Keratinocyte (primary cell): ENCODE results near the gene SCN4A. TPM values are rescaled to one million over a fixed set of nuclear protein-coding genes. Genes with fewer than 3 reads are reported as not detected.

ENCODE experiments used
- DNase-seq: peaks from one replicate; pipeline ENCODE4 v3.0.0-alpha.2; 2011; ENCODE audit warnings: low read depth, missing footprints, low spot score
- FAIRE-seq: peaks from 2 replicates; lab custom pipeline; 2011; peaks lifted over from hg19 to GRCh38; lab: Jason Lieb, UNC
- H2AFZ ChIP-seq: 2 replicates; pipeline ENCODE4 v1.6.0; 2012; ENCODE audit warnings: low read length, control low read depth, inconsistent platforms; ENCODE audit not compliant: control insufficient read depth
- H3K27ac ChIP-seq: 2 replicates; pipeline ENCODE4 v1.5.1; 2011; ENCODE audit warnings: low read length; ENCODE audit not compliant: control insufficient read depth, insufficient read depth
- H3K27me3 ChIP-seq: 3 replicates; pipeline ENCODE4 v1.6.0; 2011; ENCODE audit warnings: low read length; ENCODE audit not compliant: control insufficient read depth, insufficient read depth; ENCODE audit errors: extremely low read depth
- H3K36me3 ChIP-seq, 2 experiments: 2 replicates in 1 of 2; 3 replicates in 1 of 2; pipeline ENCODE4 v1.5.1; 2011; ENCODE audit warnings: low read length in 2 of 2, mild to moderate bottlenecking in 1 of 2; ENCODE audit not compliant: control insufficient read depth in 2 of 2, insufficient read depth in 2 of 2; ENCODE audit errors: extremely low read depth in 1 of 2
- H3K4me1 ChIP-seq: 3 replicates; pipeline ENCODE4 v1.5.1; 2011; ENCODE audit warnings: low read length; ENCODE audit not compliant: control insufficient read depth, insufficient read depth; ENCODE audit errors: extremely low read depth
- H3K4me2 ChIP-seq: 3 replicates; pipeline ENCODE4 v1.6.0; 2011; ENCODE audit warnings: low read depth, low read length; ENCODE audit not compliant: control insufficient read depth, insufficient read depth; ENCODE audit errors: extremely low read depth
- H3K4me3 ChIP-seq, 3 experiments: fragments of 200-600 bp in 1 of 3; sonication (generic) in 1 of 3; 2 replicates in 2 of 3; 3 replicates in 1 of 3; pipeline ENCODE4 v1.5.1; 2011 to 2016; ENCODE audit warnings: low read length in 3 of 3, mild to moderate bottlenecking in 3 of 3, control low read depth in 2 of 3, inconsistent platforms in 1 of 3, low read depth in 1 of 3, mixed read lengths in 1 of 3, mixed run types in 1 of 3, moderate library complexity in 1 of 3; ENCODE audit not compliant: control insufficient read depth in 2 of 3, insufficient read depth in 2 of 3; ENCODE audit errors: extremely low read depth in 1 of 3
- H3K79me2 ChIP-seq: 2 replicates; pipeline ENCODE4 v1.6.0; 2012; ENCODE audit warnings: low read length; ENCODE audit not compliant: control insufficient read depth, insufficient read depth
- H3K9ac ChIP-seq: 3 replicates; pipeline ENCODE4 v1.6.0; 2011; ENCODE audit warnings: low read length; ENCODE audit not compliant: control insufficient read depth, insufficient read depth; ENCODE audit errors: extremely low read depth
- H3K9me1 ChIP-seq: 3 replicates; pipeline ENCODE4 v1.6.0; 2011; ENCODE audit warnings: low read length; ENCODE audit not compliant: control insufficient read depth, insufficient read depth; ENCODE audit errors: extremely low read depth
- H3K9me3 ChIP-seq: 2 replicates; pipeline ENCODE4 v1.5.1; 2012; ENCODE audit warnings: low read depth, low read length; ENCODE audit not compliant: control insufficient read depth
- H4K20me1 ChIP-seq: 3 replicates; pipeline ENCODE4 v1.6.0; 2011; ENCODE audit warnings: low read length; ENCODE audit not compliant: control insufficient read depth, insufficient read depth; ENCODE audit errors: extremely low read depth
- CTCF ChIP-seq, 3 experiments: IDR thresholded peaks in 1 of 3; conservative IDR thresholded peaks in 1 of 3; optimal IDR thresholded peaks in 1 of 3; 2 replicates in 2 of 3; 3 replicates in 1 of 3; pipeline versions ENCODE3 to v1.5.1; 2011; ENCODE audit warnings: low read length in 3 of 3, mild to moderate bottlenecking in 3 of 3, moderate library complexity in 2 of 3, control low read depth in 1 of 3, inconsistent platforms in 1 of 3; ENCODE audit not compliant: insufficient read depth in 2 of 3; ENCODE audit errors: extremely low read depth in 1 of 3
- EZH2 ChIP-seq: IDR thresholded peaks from one replicate; pipeline ENCODE4 v1.6.1; 2012; ENCODE audit warnings: inconsistent platforms, mild to moderate bottlenecking, low read length, moderate library complexity
- dilution Hi-C: fragments of 300-500 bp; cut with MboI; formaldehyde crosslinking; loops from one replicate; pipeline ENCODE4 v1.7.0; 2020; ENCODE audit warnings: low sequenced_read_pairs; ENCODE audit not compliant: extremely low pct_ligation_motif_present
- polyA plus RNA-seq, 5 experiments: library from polyadenylated mRNA; depleted of rRNA in 3 of 5; stranded (reverse) in 3 of 5; stranded (forward) in 1 of 5; unstranded in 1 of 5; fragments of >200 nt; gene quantifications; 1 replicate in 1 of 5; 2 replicates in 3 of 5; 3 replicates in 1 of 5; pipeline versions ENCODE4 v1.2.1 to v1.2.3, GENCODE V29; 2011 to 2012; ENCODE audit warnings: missing spikeins in 2 of 5, low read depth in 1 of 5, low replicate concordance in 1 of 5

Gene SCN4A
- polyA plus RNA-seq, 1 donor (not counting 4 experiments of a cell fraction or from before 2014, with no cell fraction given) = not detected

- H3K9me3 ChIP-seq = no peaks in the 10 kb centered on the region
- TF ChIP-seq CTCF (optimal IDR thresholded peaks at IDR 0.05 in 1 of 3, IDR thresholded peaks at IDR 0.05 in 1 of 3, conservative IDR thresholded peaks at IDR 0.05 in 1 of 3; ENCODE audit: extremely low read depth in 1 of 3, insufficient read depth in 2 of 3, low read length in 3 of 3) (no peak), EZH2 (no peak)
- no peaks in the 10 kb centered on the region for H3K36me3 ChIP-seq
- no peaks in the 10 kb centered on the region for H3K79me2 ChIP-seq
- DNase-seq (no peak), FAIRE-seq (peak; percentile 5)
- no peak overlapping the region for H3K4me3 ChIP-seq
- peaks cover 3% of the 10 kb centered on the region for H3K27me3 ChIP-seq
- dilution Hi-C loops = no loop called here
- no peak overlapping the region for H3K27ac ChIP-seq
- peaks cover 3% of the 10 kb centered on the region for H3K9me1 ChIP-seq
- H3K4me2 ChIP-seq = no peak overlapping the region
- no peak overlapping the region for H3K9ac ChIP-seq
- H4K20me1 ChIP-seq = no peaks in the 10 kb centered on the region
- H3K4me1 ChIP-seq = peaks cover 19% of the 10 kb centered on the region
- no peak overlapping the region for H2AFZ ChIP-seq
Measured at GRCh38 chr17:63975541-63976092, 2.9 kb upstream of the SCN4A start.

- peaks cover 19% of the 10 kb centered on the region for H3K4me1 ChIP-seq
- H3K27me3 ChIP-seq = peaks cover 3% of the 10 kb centered on the region
- H3K4me3 ChIP-seq = no peak overlapping the region
- H3K36me3 ChIP-seq = no peaks in the 10 kb centered on the region
- no peak overlapping the region for H3K9ac ChIP-seq
- H3K9me1 ChIP-seq = peaks cover 3% of the 10 kb centered on the region
- H3K79me2 ChIP-seq = no peaks in the 10 kb centered on the region
- dilution Hi-C loops = no loop called here
- no peak overlapping the region for H2AFZ ChIP-seq
- H4K20me1 ChIP-seq = no peaks in the 10 kb centered on the region
- no peak overlapping the region for H3K27ac ChIP-seq
- TF ChIP-seq CTCF (optimal IDR thresholded peaks at IDR 0.05 in 1 of 3, IDR thresholded peaks at IDR 0.05 in 1 of 3, conservative IDR thresholded peaks at IDR 0.05 in 1 of 3; ENCODE audit: extremely low read depth in 1 of 3, insufficient read depth in 2 of 3, low read length in 3 of 3) = no peak
- no peak for TF ChIP-seq EZH2
- H3K9me3 ChIP-seq = no peaks in the 10 kb centered on the region
- H3K4me2 ChIP-seq = peak overlapping the region; percentile 67
- DNase-seq = peak; percentile 60
- peak; percentile 87 for FAIRE-seq
Measured at GRCh38 chr17:63974594-63975192, 2.0 kb upstream of the SCN4A start.
